OCI-LY7 (cell line): ENCODE data around the gene CDH15. TPM values are rescaled to one million over a fixed set of nuclear protein-coding genes. Genes with fewer than 3 reads are reported as not detected.

Source experiments
- BruUV-seq: library from RNA; stranded (reverse); fragments of 400-500 nt; replicated peaks from 2 replicates; lab custom pipeline; 2021; lab: Mats Ljungman, UMichigan
- CTCF ChIA-PET: fragments of 300-600 bp; sonication (Branson Sonifier 250); formaldehyde crosslinking; loops from one replicate; lab custom pipeline; 2022; ENCODE audit warnings: antibody characterized with exemption; ENCODE audit not compliant: unreplicated experiment; lab: Charles Lee
- POLR2A ChIA-PET: fragments of 300-600 bp; sonication (Branson Sonifier 250); formaldehyde crosslinking; loops from one replicate; lab custom pipeline; 2022; ENCODE audit warnings: antibody characterized with exemption; lab: Charles Lee
- DNase-seq: peaks from one replicate; pipeline ENCODE4 v3.0.0-alpha.2; 2015; ENCODE audit warnings: low spot score
- H2AFZ ChIP-seq: fragments of 200-600 bp; sonication (generic), shearing (Covaris generic); 2 replicates; pipeline ENCODE4 v1.6.1; 2014; ENCODE audit warnings: mild to moderate bottlenecking, antibody characterized with exemption, low read length, moderate library complexity
- H3K27ac ChIP-seq: fragments of 200-600 bp; sonication (generic); 2 replicates; pipeline ENCODE4 v1.5.1; 2014; ENCODE audit warnings: mixed run types, low read depth, mild to moderate bottlenecking, moderate library complexity, low read length, inconsistent platforms; ENCODE audit not compliant: poor library complexity, severe bottlenecking
- H3K36me3 ChIP-seq: fragments of 200-600 bp; sonication (generic); 2 replicates; pipeline ENCODE4 v1.6.1; 2014; ENCODE audit warnings: mild to moderate bottlenecking, antibody characterized with exemption, low read length, moderate library complexity, mixed read lengths; ENCODE audit not compliant: insufficient read depth
- H3K4me1 ChIP-seq: fragments of 200-600 bp; sonication (generic); 2 replicates; pipeline ENCODE4 v1.5.1; 2014; ENCODE audit warnings: mild to moderate bottlenecking, low read length; ENCODE audit not compliant: insufficient read depth, poor library complexity, severe bottlenecking
- H3K4me2 ChIP-seq: fragments of 200-600 bp; sonication (generic); 2 replicates; pipeline ENCODE4 v1.6.1; 2014; ENCODE audit warnings: mild to moderate bottlenecking, low read length
- H3K4me3 ChIP-seq: fragments of 200-600 bp; sonication (generic); 2 replicates; pipeline ENCODE4 v1.5.1; 2014; ENCODE audit warnings: mild to moderate bottlenecking, low read depth, low read length; ENCODE audit not compliant: poor library complexity, severe bottlenecking
- H3K79me2 ChIP-seq: fragments of 200-600 bp; sonication (generic); 2 replicates; pipeline ENCODE4 v1.6.1; 2016; ENCODE audit warnings: low read depth, mild to moderate bottlenecking, low read length, moderate library complexity, mixed read lengths; ENCODE audit not compliant: insufficient read depth
- H3K9me2 ChIP-seq: fragments of 200-600 bp; sonication (generic); 2 replicates; pipeline ENCODE4 v1.6.1; 2016; ENCODE audit warnings: mild to moderate bottlenecking, low read length, mixed read lengths; ENCODE audit not compliant: insufficient read depth
- H3K9me3 ChIP-seq: fragments of 200-600 bp; sonication (generic); 2 replicates; pipeline ENCODE4 v1.6.1; 2014; ENCODE audit warnings: mild to moderate bottlenecking, mixed run types, low read length, mixed read lengths
- H4K20me1 ChIP-seq: fragments of 200-600 bp; sonication (generic); 2 replicates; pipeline ENCODE4 v1.6.1; 2014; ENCODE audit warnings: mild to moderate bottlenecking, antibody characterized with exemption, low read length, moderate library complexity, mixed read lengths; ENCODE audit not compliant: insufficient read depth
- CTCF ChIP-seq: fragments of 200-600 bp; sonication (generic); conservative IDR thresholded peaks from 2 replicates; pipeline ENCODE4 v1.5.1; 2014; ENCODE audit warnings: mild to moderate bottlenecking, antibody characterized with exemption, low read length, moderate library complexity, mixed read lengths
- EZH2phosphoT487 ChIP-seq: fragments of 200-600 bp; sonication (generic); IDR thresholded peaks from 2 replicates; pipeline ENCODE4 v1.6.1; 2018; ENCODE audit warnings: low read depth, borderline replicate concordance, mild to moderate bottlenecking, mixed run types, antibody characterized with exemption, low read length, moderate library complexity, mixed read lengths
- intact Hi-C: fragments of 100-400 bp; cut with micrococcal nuclease; formaldehyde crosslinking; loops from one replicate; pipeline ENCODE4 v1.10.0; 2022; ENCODE audit not compliant: unreplicated experiment
- total RNA-seq, 2 experiments: library from RNA; depleted of rRNA in 1 of 2; stranded (reverse); fragments of >200 nt in 1 of 2; shearing (Covaris generic) in 1 of 2; gene quantifications; 2 replicates each; pipeline ENCODE4 v1.2.3, GENCODE V29; 2014 to 2022

CDH15 gene
- total RNA-seq, 2 experiments from 2014 or later = not detected

- Histone ChIP-seq H3K4me3 (no peak overlapping the region), H3K4me1 (peaks cover 21% of the 10 kb centered on the region), H4K20me1 (no peaks in the 10 kb centered on the region), H2AFZ (no peak overlapping the region), H3K9me2 (no peaks in the 10 kb centered on the region), H3K27ac (no peak overlapping the region), H3K4me2 (no peak overlapping the region), H3K36me3 (peaks cover 48% of the 10 kb centered on the region), H3K79me2 (no peaks in the 10 kb centered on the region), H3K9me3 (peaks cover 11% of the 10 kb centered on the region; the same call in 1 of the 2 replicates)
- DNase-seq = peak; percentile 42
- BruUV-seq = no TSS peak
- intact Hi-C loops = no loop called here
- POLR2A ChIA-PET = no interaction called here
- CTCF ChIA-PET = no interaction called here
- no peak for TF ChIP-seq CTCF
- TF ChIP-seq EZH2phosphoT487 = no peak
Observed at GRCh38 chr16:89152831-89153700, 18.5 kb upstream of the CDH15 start.

GRCh38 chr16:89153848-89154271 lies 17.7 kb upstream of the CDH15 start:
- no peak overlapping the region for H2AFZ ChIP-seq
- no peak overlapping the region for H3K4me2 ChIP-seq
- TF ChIP-seq EZH2phosphoT487 (no peak), CTCF (no peak)
- BruUV-seq = no TSS peak
- H3K27ac ChIP-seq = no peak overlapping the region
- no peaks in the 10 kb centered on the region for H4K20me1 ChIP-seq
- H3K9me2 ChIP-seq = no peaks in the 10 kb centered on the region
- ChIA-PET POLR2A (interaction anchor here (1.0 kb wide), 1 partner anchor 301 kb away, joined by 3 read pairs; no protein-coding TSS in a partner anchor), CTCF (no interaction called here)
- peaks cover 40% of the 10 kb centered on the region for H3K36me3 ChIP-seq
- H3K79me2 ChIP-seq = no peaks in the 10 kb centered on the region
- peaks cover 21% of the 10 kb centered on the region for H3K4me1 ChIP-seq
- no peak overlapping the region for H3K4me3 ChIP-seq
- DNase-seq = no peak
- intact Hi-C loops = no loop called here
- peaks cover 15% of the 10 kb centered on the region; the same call in 1 of the 2 replicates for H3K9me3 ChIP-seq
